DMS79 (cell line): Measurements from ENCODE around the gene NUP133.
"Not testable (repeated sequence)": the region's sequence is repeated elsewhere in the genome, so short reads cannot be mapped to it uniquely, and the experiment has no call there.

ENCODE experiments used
- DNase-seq: peaks from one replicate; lab custom pipeline; 2025; lab: John Stamatoyannopoulos, UW

The NUP133 gene

DNA sequence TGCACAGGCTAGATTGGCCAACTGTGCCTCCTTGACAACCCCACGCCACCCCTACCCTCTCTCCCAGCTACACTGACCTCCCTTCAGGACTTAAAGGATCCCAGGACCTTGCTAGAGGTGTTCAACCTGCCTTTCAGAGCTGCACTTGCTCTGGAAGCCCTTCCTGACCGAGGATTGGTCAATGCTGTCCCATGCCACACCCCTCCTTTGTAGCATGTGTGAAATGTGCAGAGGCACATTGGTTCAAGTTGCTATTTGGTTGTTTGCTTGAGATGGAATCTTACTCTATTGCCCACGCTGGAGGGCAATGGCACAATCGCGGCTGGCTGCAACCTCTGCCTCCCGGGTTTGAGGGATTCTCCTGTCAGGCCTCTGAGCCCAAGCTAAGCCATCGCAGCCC, 96.1 kb downstream of the NUP133 start:
- no peak for DNase-seq

DNA sequence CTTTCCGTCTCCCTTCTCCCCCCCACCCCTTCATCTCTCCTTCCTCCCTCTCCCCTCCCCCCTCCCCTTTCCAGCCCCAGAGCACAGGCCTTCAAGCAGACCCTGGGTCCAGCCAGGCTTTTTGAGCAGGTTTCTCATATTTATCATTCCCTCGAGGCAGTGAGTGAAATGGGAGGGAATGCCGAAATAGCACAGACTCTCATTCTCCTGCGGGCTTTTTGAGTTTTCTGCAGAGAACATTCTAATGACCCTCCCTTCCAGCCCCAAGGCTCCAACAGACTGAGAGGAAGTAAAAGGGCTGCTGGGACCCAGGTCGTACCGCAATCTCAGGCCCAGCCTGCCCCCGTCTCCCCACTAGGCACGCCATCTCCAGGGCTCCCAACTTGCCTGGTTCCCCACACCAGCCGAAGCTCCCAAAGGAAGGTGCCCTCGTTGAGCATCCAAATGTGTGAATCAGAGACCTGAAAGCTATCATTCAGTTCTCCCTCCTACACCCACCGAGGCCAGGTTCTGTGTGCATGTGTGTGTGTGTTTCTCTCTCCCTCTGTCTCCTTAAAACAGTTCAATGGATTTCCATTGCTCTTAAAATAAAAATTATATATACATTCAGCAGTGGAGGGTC, 96.6 kb downstream of the NUP133 start:
- no peak for DNase-seq

DNA sequence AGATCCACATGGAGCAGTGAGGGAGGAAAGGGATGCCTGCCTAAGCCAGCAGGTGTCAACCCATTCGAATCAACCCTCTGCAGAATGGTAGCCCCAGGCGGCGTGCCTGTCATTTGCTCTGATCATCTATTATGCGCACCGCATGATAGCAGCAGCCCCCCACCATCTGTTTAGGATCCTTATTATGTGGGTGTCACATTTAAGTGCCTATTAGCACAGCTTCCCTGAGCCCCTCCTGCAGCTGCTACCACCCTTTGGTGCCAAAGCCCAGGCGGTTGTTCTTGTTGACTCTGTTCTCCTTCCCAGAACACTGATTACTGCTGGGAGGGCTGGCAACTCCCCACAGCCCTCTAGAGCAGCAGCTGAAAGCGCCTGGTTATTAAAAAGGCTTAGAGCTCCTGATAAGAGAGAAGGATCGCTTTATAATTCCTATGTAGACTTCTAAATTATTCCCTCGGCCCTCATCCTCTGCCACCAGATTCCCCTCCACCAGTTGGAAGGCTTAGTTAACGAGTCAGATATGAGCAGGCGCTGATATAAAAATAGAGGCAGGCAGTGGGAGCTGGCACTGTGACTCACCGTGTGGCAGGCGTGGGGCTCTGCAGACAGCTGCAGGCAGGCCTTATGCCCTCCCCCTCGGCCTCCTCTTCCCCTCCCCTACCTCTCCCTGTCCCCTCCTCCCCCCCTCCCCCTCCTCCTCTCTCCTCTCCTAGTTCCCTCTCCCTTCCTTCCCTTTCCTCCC, 97.3 kb downstream of the NUP133 start:
- no peak for DNase-seq

DNA sequence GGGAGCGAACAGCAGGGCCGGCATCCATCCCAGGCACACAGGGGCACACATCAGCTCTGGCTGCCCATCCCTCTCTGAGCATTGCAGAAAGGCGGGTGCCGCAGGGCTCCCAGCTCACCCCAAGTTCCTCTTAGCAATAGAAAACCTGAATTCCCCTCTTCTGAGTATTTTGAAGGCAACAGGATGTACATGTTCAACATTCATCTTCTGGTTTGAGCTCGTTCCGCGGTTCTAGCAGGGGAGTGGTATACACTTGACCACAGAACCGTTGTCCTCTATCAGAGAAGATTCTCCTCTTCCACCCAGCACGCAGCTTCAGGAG, 97.8 kb downstream of the NUP133 start:
- no peak for DNase-seq

DNA sequence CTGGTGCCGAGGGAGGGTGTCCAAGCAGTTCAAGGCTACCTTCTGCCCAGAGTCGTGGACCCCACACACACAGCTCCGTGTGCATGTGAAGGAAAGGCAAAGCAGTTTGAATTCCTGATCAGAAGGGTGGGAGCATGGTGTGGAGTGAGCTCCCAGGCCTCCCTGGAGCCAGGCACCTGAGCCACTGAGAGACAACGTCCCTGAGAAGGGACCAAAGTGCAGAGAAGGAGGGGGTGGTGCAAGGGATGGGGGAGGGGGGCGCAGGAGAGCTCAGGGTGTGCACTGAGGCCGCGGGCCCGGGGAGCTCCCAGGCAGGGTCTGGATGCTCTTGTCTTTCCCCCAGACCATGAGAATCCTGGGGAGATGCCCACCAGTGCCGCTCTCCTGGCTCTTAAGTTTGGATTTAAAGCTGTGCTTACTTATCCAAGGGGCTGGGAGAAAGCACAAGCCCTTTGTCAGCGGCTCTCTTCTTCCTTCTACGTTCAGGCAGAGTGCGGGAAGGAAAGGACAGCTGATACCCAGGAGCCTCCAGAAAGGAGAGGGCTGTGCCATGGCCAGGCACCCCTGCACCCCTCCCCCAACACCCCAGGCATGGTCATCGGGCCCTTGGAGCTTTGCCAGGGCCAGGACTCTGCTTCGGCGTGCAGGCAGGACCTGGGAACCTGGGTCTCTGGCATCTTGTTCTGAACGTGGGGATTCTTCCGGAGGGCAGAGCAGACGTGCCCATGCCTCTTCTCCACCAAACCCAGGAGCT, 98.3 kb downstream of the NUP133 start:
- no peak for DNase-seq

DNA sequence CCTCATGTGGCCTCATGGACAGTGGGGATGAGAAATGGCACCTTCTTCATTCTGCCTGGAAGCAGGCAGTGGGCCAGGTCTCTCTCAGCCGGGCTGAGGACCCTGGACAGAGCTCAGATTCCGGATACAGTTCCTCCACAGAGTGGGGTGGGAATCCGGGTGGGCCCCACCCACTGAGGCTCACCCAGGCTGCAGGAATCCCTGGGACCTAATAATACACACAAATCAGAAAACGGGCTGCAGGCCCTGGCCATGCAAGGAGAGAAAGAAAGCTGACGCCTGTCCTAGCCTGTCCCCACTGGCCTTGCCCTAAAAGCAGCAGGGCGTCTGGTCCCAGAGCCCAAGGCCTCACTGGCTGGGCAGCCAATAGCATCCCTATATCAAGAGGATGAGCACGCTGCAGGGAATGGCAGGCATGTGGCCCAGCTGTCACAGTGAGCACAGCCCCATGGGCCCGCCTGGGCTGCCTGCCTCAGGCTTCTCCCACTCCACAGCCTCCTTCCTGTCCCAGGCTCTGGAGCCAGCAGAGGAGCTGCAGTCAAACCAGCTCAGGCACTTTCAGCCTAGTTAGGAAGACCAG, 99.6 kb downstream of the NUP133 start:
- no peak for DNase-seq

DNA sequence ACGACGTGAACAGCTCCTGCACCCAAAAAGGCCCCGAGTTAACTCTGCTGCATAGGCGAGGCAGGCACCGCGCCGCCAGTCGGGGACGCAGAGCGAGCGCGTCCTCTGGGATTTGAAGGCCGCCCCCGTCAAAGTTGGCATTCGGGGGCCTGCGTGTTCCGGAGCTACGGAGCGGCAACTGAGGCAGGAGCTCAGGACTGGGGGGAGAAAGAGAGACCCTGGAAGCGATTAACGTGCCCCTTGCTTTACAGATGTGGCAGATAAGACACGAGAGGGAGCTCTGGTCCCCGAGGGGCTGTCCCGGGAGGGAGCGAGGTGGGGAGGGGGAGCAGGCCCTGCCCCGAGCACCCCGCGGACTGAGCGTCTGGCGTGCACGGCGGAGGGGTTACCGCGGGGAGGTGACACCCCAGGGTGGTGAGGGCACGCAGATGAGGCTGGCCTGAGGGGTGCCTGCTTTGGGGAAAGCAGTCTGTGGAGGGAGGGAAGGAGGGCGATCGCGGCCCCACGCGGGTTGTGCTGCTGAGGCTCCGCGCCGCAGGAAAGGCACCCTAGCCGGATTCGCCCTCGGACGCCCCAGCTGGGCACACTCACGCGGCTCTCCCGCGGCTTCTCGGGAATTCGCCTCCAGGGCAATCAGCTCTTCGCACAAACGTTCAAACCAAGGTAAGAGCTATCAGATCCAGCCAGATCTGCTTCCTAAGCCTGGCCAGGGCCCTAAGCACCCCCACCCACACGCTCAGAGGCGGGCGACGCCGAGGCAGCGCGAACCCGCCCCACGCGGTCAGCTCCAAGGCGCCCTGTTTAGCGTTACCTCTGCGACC, 100.7 kb downstream of the NUP133 start:
- DNase-seq: no peak

DNA sequence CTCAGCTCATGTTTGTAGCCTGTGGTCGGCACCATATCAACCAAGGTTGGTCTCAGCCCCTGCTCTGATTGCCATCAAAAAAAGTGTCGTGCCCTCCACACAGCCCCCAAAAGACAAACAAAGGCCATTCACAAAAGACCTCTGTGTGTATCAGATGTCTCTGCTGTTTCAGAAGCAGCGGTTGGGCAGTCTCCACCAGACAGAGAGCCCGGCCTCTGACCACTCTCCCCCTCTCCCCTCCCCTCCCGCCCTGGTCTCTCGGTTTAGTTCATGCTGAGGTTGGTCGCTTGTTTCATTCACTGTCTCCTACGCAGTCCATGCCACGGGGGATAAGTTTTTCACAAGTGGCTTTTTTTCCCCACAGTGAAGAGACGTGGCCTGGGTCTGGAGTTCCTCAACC, 101.3 kb downstream of the NUP133 start:
- no peak for DNase-seq

DNA sequence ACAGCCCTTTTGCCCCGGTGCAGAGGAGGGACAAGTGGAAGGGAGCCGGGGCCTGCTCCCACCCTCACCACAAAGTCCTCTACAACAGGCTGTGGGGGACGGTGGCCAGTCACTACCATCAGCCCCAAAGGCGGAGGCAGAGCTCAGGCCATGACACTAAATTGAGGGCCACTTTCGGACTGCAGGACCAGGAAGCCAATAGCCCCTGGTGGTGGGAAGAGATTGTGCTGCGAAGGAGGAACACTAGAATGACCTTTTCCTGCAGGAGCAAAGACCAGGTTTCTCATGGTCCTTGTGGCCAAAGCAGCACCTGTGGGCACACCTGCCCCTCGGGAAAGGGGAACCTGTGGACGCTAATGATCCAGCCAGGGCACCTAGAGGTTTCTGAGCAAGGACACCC, 104.6 kb downstream of the NUP133 start:
- DNase-seq: no peak

DNA sequence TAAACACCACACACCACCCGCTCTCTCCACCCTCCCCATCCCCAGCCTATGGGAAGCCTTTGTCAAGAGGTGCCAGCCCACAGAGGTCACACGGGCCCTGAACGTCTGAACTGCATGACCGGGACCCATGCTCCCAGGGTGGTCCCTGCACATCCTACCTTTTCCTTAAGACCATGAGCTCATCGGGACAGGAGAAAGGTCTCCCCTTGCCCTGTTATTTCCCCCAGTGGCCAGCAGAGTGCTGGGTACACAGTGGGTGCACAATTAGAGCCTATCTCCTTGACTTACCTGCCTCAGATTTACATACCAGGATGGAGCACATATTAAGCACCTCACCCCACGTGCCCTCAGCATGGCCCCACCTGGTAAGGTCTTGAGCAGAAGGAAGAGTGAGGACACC, 105.1 kb downstream of the NUP133 start:
- DNase-seq: no peak

DNA sequence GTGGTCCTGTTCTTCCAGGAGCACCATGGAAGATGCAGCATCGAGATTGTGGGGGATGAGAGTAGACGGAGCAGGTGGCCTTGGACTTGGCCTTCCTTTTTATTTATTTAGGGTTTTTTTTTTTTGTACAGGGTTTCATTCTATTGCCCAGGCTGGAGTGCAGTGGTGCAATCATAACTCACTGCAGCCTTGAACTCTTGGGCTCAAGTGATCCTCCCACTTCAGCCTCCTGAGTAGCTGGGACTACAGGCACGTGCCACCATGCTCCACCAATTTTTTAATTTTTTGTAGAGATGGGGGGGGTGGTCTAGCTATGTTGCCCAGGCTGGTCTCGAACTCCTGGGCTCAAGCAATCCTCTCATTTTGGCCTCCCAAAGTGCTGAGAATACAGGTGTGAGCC, 105.8 kb downstream of the NUP133 start:
- not testable (repeated sequence) for DNase-seq

DNA sequence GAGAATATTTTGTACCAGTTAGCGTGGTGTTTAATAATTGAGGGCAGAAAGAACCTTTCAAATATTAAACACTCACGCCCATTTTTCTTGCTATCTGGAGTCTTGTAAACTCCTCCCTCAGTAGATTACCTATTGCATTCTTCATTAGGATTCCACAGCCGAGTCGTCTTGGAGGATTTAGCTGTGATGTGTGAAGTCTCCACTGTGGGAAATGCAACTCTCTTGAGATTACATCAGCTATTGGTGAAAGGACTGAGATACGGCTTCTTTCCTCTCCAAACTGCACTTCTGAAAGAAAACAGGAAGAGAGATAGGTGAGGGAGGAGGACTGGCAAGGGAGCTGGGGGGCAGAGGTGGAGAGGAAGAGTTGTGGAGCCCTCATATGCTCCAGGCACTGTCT, 110.4 kb downstream of the NUP133 start:
- no peak for DNase-seq

DNA sequence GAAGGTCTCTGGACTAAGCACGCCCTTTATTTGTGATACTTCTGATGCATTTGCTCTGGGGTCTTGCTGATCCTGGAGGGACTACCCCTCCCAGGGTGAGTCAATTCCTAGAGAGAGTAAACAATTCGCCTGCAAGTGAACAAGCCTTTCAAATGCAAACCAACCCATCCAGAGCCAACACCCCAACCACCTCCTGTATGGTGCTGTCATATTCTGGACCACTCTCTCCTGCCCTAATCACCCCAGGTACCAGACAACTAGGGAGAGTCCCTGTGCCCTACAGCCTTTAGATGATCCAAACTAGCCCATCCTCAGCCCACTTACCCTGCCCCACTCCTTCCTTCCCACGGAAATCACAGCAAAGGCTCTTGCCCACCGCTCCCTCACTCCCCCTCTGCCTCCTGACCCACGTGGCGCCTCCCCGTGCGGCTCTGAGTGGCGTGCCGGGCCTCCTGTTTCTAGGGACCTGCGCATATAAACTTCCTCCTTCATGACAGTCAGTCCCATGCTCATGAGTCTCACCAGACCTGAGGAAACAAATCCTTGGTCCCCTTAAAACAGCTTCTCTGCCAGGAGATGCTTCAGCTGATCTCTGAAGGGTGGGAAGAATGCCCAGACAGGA, 111.4 kb downstream of the NUP133 start:
- no peak for DNase-seq

DNA sequence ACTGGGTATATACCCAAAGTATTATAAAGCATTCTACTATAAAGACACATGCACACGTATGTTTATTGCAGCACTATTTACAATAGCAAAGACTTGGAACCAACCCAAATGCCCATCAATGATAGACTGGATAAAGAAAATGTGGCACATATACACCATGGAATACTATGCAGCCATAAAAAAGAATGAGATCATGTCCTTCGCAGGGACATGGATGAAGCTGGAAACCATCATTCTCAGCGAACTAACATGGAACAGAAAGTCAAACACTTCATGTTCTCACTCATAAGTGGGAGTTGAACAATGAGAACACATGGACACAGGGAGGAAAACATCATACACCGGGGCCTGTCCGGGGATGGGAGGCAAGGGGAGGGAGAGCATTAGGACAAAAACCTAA, 113.6 kb downstream of the NUP133 start:
- not testable (repeated sequence) for DNase-seq

DNA sequence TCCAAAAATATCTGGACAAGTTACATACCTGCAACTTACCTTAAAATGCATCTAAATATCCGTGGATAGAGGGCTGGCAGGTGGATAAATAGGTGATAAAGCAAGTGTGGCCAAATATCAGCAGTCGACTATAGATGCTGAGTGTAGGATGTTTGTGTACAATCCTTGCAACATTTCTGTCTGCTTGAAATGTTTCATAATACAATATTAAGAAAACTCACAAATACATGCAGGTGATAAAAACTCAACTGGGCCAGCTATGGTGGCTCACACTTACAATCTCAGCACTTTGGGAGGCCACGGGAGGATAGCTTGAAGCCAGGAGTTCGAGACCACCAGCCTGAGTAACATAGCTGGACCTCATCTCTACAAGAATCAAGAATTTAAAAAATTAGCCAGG, 115.2 kb downstream of the NUP133 start:
- no peak for DNase-seq
